NCI-H1417 treated with DMSO at 0.1 percent for 48 hours (cell line): ENCODE results near the gene ZNF726.
"Not testable (repeated sequence)": the region's sequence is repeated elsewhere in the genome, so short reads cannot be mapped to it uniquely, and the experiment has no call there.

Experiments used
- DNase-seq: peaks from one replicate; lab custom pipeline; 2025; lab: John Stamatoyannopoulos, UW

Gene ZNF726

GRCh38 chr19:23946569-23946968, 31.9 kb downstream of the ZNF726 start:
- DNase-seq: no peak

DNA sequence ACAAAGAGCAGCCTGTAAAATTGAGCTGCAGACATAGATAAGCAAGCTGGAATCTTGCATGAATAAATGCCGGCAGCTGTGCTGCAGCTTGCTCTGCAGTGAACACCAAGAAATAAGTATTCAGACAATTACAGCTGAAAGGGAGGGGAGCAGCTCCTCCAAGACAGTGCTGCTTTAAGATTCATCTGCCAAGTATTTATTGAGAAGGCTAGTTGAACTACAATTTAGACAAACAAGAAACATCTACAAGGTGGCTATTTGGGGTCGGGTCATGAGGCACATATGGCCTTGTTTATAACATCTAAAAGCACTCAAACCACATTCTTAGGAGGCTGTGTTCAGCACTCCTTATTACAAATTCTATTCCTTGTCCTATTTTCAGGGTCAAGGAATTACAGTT, 34.9 kb downstream of the ZNF726 start:
- no peak for DNase-seq

GRCh38 chr19:23956051-23956450, 41.4 kb downstream of the ZNF726 start:
- no peak for DNase-seq

- no peak for DNase-seq
Measured at GRCh38 chr19:23957660-23958281, 43.1 kb downstream of the ZNF726 start.

DNA sequence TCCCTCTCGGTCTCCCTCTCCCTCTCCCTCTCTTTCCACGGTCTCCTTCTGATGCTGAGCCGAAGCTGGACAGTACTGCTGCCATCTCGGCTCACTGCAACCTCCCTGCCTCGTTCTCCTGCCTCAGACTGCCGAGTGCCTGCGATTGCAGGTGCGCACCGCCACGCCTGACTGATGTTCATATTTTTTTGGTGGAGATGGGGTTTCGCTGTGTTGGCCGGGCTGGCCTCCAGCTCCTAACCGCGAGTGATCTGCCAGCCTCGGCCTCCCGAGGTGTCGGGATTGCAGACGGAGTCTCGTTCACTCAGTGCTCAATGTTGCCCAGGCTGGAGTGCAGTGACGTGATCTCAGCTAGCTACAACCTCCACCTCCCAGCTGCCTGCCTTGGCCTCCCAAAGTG, 48.7 kb downstream of the ZNF726 start:
- not testable (repeated sequence) for DNase-seq

DNA sequence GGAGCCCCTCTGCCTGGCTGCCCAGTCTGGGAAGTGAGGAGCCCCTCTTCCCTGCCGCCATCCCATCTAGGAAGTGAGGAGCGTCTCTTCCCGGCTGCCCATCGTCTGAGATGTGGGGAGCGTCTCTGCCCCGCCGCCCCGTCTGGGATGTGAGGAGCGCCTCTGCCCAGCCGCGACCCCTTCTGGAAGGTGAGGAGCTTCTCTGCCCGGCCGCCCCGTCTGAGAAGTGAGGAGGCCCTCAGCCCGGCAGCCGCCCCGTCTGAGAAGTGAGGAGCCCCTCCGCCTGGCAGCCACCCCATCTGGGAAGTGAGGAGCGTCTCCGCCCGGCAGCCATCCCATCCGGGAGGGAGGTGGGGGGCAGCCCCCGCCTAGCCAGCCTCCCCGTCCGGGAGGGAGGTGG, 49.2 kb downstream of the ZNF726 start:
- not testable (repeated sequence) for DNase-seq

DNA sequence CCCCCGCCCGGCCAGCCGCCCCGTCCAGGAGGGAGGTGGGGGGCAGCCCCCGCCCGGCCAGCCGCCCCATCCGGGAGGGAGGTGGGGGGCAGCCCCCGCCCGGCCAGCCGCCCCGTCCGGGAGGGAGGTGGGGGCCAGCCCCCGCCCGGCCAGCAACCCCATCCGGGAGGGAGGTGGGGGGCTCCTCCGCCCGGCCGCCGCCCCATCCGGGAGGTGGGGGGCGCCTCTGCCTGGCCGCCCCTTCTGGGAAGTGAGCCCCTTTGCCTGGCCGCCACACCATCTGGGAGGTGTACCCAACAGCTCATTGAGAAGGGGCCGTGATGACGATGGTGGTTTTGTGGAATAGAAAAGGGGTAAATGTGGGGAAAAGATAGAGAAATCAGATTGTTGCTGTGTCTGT, 49.6 kb downstream of the ZNF726 start:
- DNase-seq: not testable (repeated sequence)

- no peak for DNase-seq
Measured at GRCh38 chr19:23969630-23970029, 54.9 kb downstream of the ZNF726 start.

DNA sequence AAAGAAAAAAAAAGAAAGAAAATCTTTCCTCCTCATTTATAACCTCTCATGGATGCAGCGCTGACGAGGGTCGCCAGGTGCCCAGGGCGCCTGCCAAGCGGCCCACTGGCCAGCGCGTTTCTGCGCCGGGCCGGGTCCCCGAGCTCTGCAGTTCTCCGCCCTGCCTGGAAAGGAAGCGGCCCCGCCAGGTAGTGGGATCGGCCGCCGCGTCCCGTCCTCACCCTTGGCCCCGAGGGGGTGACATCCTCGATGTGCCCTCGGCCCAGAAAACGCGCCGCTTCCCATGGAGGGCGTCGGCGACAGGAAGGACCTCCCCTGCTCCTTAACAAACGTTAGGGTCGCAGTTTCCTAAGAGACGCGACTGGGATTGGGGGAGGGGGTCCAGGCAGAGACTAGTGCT, 56.9 kb downstream of the ZNF726 start:
- no peak for DNase-seq

DNA sequence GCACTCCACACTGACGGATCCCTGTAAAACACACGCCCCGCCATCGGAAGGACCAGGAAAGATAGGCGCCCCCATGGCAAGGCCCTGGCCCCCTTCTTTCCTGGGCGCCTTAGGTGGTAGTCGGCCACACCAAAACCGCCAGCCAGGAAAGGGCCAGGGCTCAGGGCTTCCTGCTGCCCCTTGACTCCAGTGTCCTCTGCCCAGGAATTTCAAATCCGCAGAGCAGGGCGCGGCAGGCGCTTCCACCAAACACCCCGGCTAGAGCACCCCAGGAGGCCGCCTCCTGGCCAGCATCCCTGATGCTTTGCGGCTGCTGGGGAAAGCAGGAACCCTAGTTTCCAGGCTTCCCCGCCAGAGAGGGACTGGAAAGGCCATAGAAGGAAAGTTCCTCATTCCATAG, 57.5 kb downstream of the ZNF726 start:
- no peak for DNase-seq

DNA sequence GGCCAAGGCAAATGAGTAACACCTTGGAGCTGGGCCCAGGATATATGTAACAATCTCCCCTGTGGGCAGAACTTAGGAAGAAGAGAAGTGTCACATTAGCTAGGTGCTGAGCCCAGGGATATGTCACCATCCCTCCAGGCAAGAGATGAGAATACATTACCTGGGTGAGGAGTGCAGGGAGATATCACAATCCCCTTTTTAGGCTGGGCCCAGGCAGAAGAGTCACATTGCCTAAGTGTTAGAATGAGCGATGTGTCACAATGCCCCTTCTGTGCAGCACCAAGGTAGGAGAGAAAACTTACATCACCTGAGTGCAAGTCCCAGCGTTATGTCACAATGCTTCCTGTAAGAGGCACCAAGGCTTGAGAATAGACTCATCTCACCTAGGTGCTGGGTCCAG, 60.3 kb downstream of the ZNF726 start:
- no peak for DNase-seq

GRCh38 chr19:23976631-23977030, 61.9 kb downstream of the ZNF726 start:
- DNase-seq: not testable (repeated sequence)

DNA sequence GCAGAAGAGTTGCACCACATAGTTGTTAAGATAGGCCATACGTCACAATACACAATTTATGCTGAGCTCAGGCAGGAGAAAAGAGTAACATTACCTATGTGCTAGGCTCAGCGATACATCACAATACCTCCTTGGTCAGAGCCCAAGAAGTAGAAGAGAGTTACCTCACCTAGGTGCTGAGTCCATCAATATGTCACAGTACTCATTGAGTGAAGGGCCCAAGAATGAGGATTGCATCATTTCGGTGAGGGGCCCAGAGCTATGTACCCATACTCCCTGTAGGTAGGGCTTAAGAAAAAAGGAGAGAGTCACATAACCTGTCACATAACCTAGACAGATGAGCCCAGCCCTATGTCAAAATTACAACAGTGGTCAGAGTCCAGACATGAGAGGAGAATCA, 62.6 kb downstream of the ZNF726 start:
- DNase-seq: not testable (repeated sequence)

- no peak for DNase-seq
Measured at GRCh38 chr19:23978068-23978467, 63.4 kb downstream of the ZNF726 start.

GRCh38 chr19:23980805-23981204, 66.1 kb downstream of the ZNF726 start:
- no peak for DNase-seq

- no peak for DNase-seq
Measured at GRCh38 chr19:23981863-23982262, 67.2 kb downstream of the ZNF726 start.

- no peak for DNase-seq
Measured at GRCh38 chr19:23983406-23983805, 68.7 kb downstream of the ZNF726 start.
